GM23248 (cell line): ENCODE measurements around the gene CHST6.

Source experiments
- EZH2 ChIP-seq: fragments of 200-600 bp; sonication (generic); IDR thresholded peaks from 2 replicates; pipeline ENCODE4 v1.6.1; 2018; ENCODE audit warnings: antibody characterized with exemption, mild to moderate bottlenecking; ENCODE audit not compliant: insufficient read depth, poor library complexity, severe bottlenecking
- EZH2phosphoT487 ChIP-seq: fragments of 200-600 bp; sonication (generic); IDR thresholded peaks from 2 replicates; pipeline ENCODE4 v1.6.1; 2018; ENCODE audit warnings: antibody characterized with exemption, moderate library complexity, mild to moderate bottlenecking, low read depth; ENCODE audit not compliant: insufficient read depth

DNA sequence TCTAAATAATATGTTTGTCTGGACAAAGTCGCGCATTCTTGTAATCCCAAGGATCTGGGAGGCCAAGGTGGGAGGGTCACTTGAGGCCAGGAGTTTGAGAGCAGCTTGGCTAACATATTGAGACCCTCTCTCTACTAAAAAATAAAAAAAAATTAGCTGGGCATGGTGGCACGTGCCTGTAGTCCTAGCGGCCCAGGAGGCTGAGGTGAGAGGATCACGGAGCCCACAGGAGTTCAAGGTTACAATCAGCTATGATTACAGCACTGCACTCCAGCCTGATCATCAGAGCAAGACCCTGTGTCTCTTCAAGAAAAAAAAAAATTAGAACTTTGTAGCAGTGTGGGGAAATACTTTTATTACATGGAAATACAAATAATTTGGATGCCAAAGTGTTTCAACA is 6.1 kb upstream of the CHST6 start:
- TF ChIP-seq EZH2: no peak
- TF ChIP-seq EZH2phosphoT487: no peak
